HepG2 (cell line): ENCODE results near the gene AP2A2.

ENCODE experiments used
- CTCF ChIP-seq: sonication (generic); formaldehyde crosslinking; IDR thresholded peaks from 2 replicates; pipeline ENCODE4 v1.5.0; 2020; ENCODE audit warnings: mild to moderate bottlenecking, missing genetic modification reagents, moderate library complexity
- FLYWCH1 ChIP-seq: sonication (generic); formaldehyde crosslinking; IDR thresholded peaks from 2 replicates; pipeline ENCODE4 v1.8.1; 2023; ENCODE audit warnings: mild to moderate bottlenecking, missing genetic modification reagents
- NCOR1 ChIP-seq: fragments of 200-600 bp; sonication (generic); IDR thresholded peaks from 2 replicates; pipeline ENCODE4 v1.7.0; 2017; ENCODE audit warnings: antibody characterized with exemption, low read length, borderline replicate concordance
- TEAD2 ChIP-seq: sonication (generic); formaldehyde crosslinking; IDR thresholded peaks from 2 replicates; pipeline ENCODE4 v1.9.0; 2021; ENCODE audit warnings: missing genetic modification reagents
- ZNF20 ChIP-seq: sonication (generic); formaldehyde crosslinking; IDR thresholded peaks from 2 replicates; pipeline ENCODE4 v1.4.0; 2020; ENCODE audit warnings: mild to moderate bottlenecking, moderate library complexity, missing genetic modification reagents
- TF ChIP-seq, protein P1 (sequence below): sonication (generic); formaldehyde crosslinking; IDR thresholded peaks from 2 replicates; pipeline ENCODE4 v1.8.1; 2023; ENCODE audit warnings: missing genetic modification reagents, inconsistent platforms, borderline replicate concordance

GRCh38 chr11:895331-896110, 30.1 kb upstream of the AP2A2 start:
- TF ChIP-seq FLYWCH1 (CRISPR knock-in tag) (no peak), NCOR1 (no peak), ZNF20 (CRISPR knock-in tag) (no peak), CTCF (CRISPR knock-in tag) (no peak), TEAD2 (no peak)
- TF ChIP-seq, protein P1, sequence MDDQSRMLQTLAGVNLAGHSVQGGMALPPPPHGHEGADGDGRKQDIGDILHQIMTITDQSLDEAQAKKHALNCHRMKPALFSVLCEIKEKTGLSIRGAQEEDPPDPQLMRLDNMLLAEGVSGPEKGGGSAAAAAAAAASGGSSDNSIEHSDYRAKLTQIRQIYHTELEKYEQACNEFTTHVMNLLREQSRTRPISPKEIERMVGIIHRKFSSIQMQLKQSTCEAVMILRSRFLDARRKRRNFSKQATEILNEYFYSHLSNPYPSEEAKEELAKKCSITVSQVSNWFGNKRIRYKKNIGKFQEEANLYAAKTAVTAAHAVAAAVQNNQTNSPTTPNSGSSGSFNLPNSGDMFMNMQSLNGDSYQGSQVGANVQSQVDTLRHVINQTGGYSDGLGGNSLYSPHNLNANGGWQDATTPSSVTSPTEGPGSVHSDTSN (CRISPR knock-in tag), result no peak
